ENCODE data around the gene LBX2.
"Not testable (repeated sequence)": the region's sequence is repeated elsewhere in the genome, so short reads cannot be mapped to it uniquely, and the experiment has no call there.

The LBX2 gene

GRCh38 chr2:74481961-74482800, 17.2 kb downstream of the LBX2 start:
- peak; percentile 69 for DNase-seq

GRCh38 chr2:74481431-74481830, 18.0 kb downstream of the LBX2 start:
- DNase-seq = no peak

GRCh38 chr2:74474899-74475298, 24.5 kb downstream of the LBX2 start:
- no peak for DNase-seq

GRCh38 chr2:74474481-74474880, 24.9 kb downstream of the LBX2 start:
- no peak for DNase-seq

GRCh38 chr2:74472945-74473258, 26.5 kb downstream of the LBX2 start:
- DNase-seq = no peak

- peak; percentile 97 for DNase-seq
Measured at GRCh38 chr2:74472086-74472944, 27.1 kb downstream of the LBX2 start, which contains the start of gene MRPL53. TSS of gene MRPL53 (minus strand) at chr2:74472680. CDS start at chr2:74472660, 20 bp downstream.

- no peak for DNase-seq
Measured at GRCh38 chr2:74471332-74472065, 27.9 kb downstream of the LBX2 start.

- DNase-seq = not testable (repeated sequence)
Measured at GRCh38 chr2:74470742-74471141, 28.7 kb downstream of the LBX2 start.

GRCh38 chr2:74464406-74464805, 35.0 kb downstream of the LBX2 start:
- DNase-seq = no peak

GRCh38 chr2:74462786-74463105, 36.7 kb downstream of the LBX2 start:
- no peak for DNase-seq

GRCh38 chr2:74462054-74462785, 37.2 kb downstream of the LBX2 start:
- DNase-seq = no peak

- DNase-seq = peak; percentile 27
Measured at GRCh38 chr2:74461187-74462053, 38.0 kb downstream of the LBX2 start.

- DNase-seq = peak; percentile 18
Measured at GRCh38 chr2:74460187-74460586, 39.2 kb downstream of the LBX2 start.

- DNase-seq = peak; percentile 17
Measured at GRCh38 chr2:74459503-74460118, 39.8 kb downstream of the LBX2 start.

GRCh38 chr2:74458938-74459363, 40.5 kb downstream of the LBX2 start:
- DNase-seq = peak; percentile 27

GRCh38 chr2:74458132-74458937, 41.1 kb downstream of the LBX2 start, which contains the start of gene WBP1:
TSS of gene WBP1 (plus strand) at chr2:74458438. CDS start at chr2:74458603, 165 bp downstream.
- DNase-seq = peak; percentile 99

GRCh38 chr2:74457549-74458131, 41.8 kb downstream of the LBX2 start:
- DNase-seq = peak; percentile 89

GRCh38 chr2:74457129-74457548, 42.3 kb downstream of the LBX2 start:
- DNase-seq = no peak

GRCh38 chr2:74454654-74455511, 44.5 kb downstream of the LBX2 start, which contains the start of gene INO80B:
TSS of gene INO80B (plus strand) at chr2:74455087. CDS start at chr2:74455117, 30 bp downstream.
- peak; percentile 97 for DNase-seq

Data from stimulated activated CD4-positive, alpha-beta T cell treated with anti-CD3 and anti-CD28 coated beads, Interleukin-15, amount 100 ng/mL, for 24 hours (primary cell).